Measurements from ENCODE around the gene TRDMT1.

Gene TRDMT1

DNA sequence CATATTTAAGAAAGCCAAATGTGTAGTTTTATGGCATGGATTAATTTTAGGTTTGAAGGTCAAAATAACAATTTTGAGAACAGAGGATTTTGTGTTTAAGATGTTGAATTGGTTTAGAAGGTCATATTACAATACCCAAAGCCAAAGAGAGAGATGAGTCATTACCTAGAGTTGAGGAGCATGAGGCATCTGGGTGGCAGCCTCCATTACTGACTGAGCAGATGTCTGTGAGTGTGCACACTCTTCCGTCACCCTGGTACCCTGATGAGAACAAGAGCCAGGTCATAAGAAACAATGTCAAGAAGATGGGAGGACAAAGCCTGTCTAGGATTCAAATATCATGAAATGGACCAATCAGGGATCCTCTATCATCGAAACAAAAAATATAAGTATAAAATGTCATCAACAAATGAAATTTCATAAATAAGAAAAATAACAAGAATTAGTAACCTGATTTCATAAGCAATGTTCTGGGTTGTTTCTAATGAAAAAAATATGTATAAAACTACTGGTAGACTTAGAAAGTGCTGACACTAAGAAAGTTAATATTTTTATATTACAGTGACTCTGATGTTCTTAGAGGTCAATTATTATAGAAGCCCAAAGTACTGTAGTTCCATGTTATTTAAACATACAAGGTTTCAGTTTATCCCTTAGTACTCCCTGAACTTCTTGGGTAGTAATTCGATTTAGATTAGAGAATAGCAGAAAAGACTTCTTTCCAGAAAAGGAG is 91.8 kb downstream of the TRDMT1 start:
- no peaks in the 10 kb centered on the region for H3K9me3 ChIP-seq (ENCODE audit: control insufficient read depth, insufficient read depth, low read length)
- TF ChIP-seq, protein P1, sequence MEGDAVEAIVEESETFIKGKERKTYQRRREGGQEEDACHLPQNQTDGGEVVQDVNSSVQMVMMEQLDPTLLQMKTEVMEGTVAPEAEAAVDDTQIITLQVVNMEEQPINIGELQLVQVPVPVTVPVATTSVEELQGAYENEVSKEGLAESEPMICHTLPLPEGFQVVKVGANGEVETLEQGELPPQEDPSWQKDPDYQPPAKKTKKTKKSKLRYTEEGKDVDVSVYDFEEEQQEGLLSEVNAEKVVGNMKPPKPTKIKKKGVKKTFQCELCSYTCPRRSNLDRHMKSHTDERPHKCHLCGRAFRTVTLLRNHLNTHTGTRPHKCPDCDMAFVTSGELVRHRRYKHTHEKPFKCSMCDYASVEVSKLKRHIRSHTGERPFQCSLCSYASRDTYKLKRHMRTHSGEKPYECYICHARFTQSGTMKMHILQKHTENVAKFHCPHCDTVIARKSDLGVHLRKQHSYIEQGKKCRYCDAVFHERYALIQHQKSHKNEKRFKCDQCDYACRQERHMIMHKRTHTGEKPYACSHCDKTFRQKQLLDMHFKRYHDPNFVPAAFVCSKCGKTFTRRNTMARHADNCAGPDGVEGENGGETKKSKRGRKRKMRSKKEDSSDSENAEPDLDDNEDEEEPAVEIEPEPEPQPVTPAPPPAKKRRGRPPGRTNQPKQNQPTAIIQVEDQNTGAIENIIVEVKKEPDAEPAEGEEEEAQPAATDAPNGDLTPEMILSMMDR (IDR thresholded peaks at IDR 0.05; ENCODE audit: low read depth, low read length, poor library complexity, severe bottlenecking) = no peak
- TF ChIP-seq EZH2phosphoT487 (IDR thresholded peaks at IDR 0.05; ENCODE audit: borderline replicate concordance, low read length) = no peak
- no peaks in the 10 kb centered on the region for H3K79me2 ChIP-seq (ENCODE audit: control insufficient read depth, low read length)
- no peak overlapping the region for H3K4me2 ChIP-seq (ENCODE audit: low read length)
- no peaks in the 10 kb centered on the region for H3K27me3 ChIP-seq (ENCODE audit: control insufficient read depth, low read length)
- H3K27ac ChIP-seq (ENCODE audit: low read depth, low read length) = no peak overlapping the region
- H3K36me3 ChIP-seq (ENCODE audit: control insufficient read depth, low read length) = no peaks in the 10 kb centered on the region
- H4K20me1 ChIP-seq (ENCODE audit: control insufficient read depth, insufficient read depth, low read depth, low read length) = no peaks in the 10 kb centered on the region
- no peaks in the 10 kb centered on the region for H3K9me2 ChIP-seq (replicated peaks; ENCODE audit: control insufficient read depth, low read length)
- H3K4me3 ChIP-seq (ENCODE audit: low read length) = no peak overlapping the region
- H3F3A ChIP-seq (ENCODE audit: control insufficient read depth, insufficient read depth) = no peaks in the 10 kb centered on the region
- H3K4me1 ChIP-seq (ENCODE audit: control insufficient read depth, low read length) = no peaks in the 10 kb centered on the region

DNA sequence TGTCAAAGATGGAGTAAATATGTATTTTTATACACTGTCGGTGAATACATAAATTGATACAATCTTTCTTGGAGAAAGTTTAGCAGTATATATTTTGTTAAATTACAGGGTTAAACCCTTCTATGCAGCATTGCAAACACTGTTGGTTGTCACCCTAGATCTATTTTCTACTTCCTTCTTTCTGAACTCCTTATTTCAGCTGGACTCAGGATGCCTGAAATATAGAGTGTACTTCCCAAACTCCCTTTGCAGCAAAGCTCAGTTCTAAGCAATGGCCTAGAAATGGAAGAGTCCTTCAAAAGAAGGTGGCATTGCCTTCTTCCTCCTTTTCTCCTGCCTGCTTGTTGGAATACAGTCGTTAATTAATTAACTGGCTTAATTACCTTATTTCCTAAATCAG is 92.4 kb downstream of the TRDMT1 start:
- no peak overlapping the region for H3K27ac ChIP-seq (ENCODE audit: low read depth, low read length)
- TF ChIP-seq, protein P1 (IDR thresholded peaks at IDR 0.05; ENCODE audit: low read depth, low read length, poor library complexity, severe bottlenecking) = no peak
- no peaks in the 10 kb centered on the region for H3K9me2 ChIP-seq (replicated peaks; ENCODE audit: control insufficient read depth, low read length)
- no peaks in the 10 kb centered on the region for H3K9me3 ChIP-seq (ENCODE audit: control insufficient read depth, insufficient read depth, low read length)
- H3K4me1 ChIP-seq (ENCODE audit: control insufficient read depth, low read length) = no peaks in the 10 kb centered on the region
- no peaks in the 10 kb centered on the region for H4K20me1 ChIP-seq (ENCODE audit: control insufficient read depth, insufficient read depth, low read depth, low read length)
- H3K36me3 ChIP-seq (ENCODE audit: control insufficient read depth, low read length) = no peaks in the 10 kb centered on the region
- no peak overlapping the region for H3K4me2 ChIP-seq (ENCODE audit: low read length)
- no peaks in the 10 kb centered on the region for H3F3A ChIP-seq (ENCODE audit: control insufficient read depth, insufficient read depth)
- H3K4me3 ChIP-seq (ENCODE audit: low read length) = no peak overlapping the region
- no peaks in the 10 kb centered on the region for H3K79me2 ChIP-seq (ENCODE audit: control insufficient read depth, low read length)
- H3K27me3 ChIP-seq (ENCODE audit: control insufficient read depth, low read length) = no peaks in the 10 kb centered on the region

DNA sequence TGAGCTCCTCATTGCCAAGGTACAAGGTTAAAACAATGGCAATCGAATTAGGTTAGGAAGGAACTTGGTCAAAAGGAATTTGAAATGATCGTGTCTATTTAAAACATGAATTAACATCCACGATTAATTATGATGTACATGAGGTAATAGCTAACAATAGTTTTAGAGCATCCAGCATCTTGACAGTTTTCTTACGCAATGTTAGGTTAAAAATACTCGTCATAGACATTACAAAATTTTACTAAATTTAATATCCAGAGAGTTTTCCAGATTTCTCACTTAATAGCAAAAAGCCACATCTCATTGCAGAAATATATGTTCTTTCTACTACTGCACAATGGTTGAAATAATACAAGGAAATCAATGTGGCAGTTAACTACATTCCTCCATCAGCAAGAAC is 94.5 kb downstream of the TRDMT1 start:
- Histone ChIP-seq H3K27ac (ENCODE audit: low read depth, low read length) (no peak overlapping the region), H4K20me1 (ENCODE audit: control insufficient read depth, insufficient read depth, low read depth, low read length) (no peaks in the 10 kb centered on the region), H3K27me3 (ENCODE audit: control insufficient read depth, low read length) (no peaks in the 10 kb centered on the region), H3K36me3 (ENCODE audit: control insufficient read depth, low read length) (no peaks in the 10 kb centered on the region), H3F3A (ENCODE audit: control insufficient read depth, insufficient read depth) (no peaks in the 10 kb centered on the region), H3K79me2 (ENCODE audit: control insufficient read depth, low read length) (no peaks in the 10 kb centered on the region), H3K4me3 (ENCODE audit: low read length) (no peak overlapping the region), H3K4me1 (ENCODE audit: control insufficient read depth, low read length) (no peaks in the 10 kb centered on the region), H3K9me3 (ENCODE audit: control insufficient read depth, insufficient read depth, low read length) (no peaks in the 10 kb centered on the region), H3K9me2 (replicated peaks; ENCODE audit: control insufficient read depth, low read length) (no peaks in the 10 kb centered on the region), H3K4me2 (ENCODE audit: low read length) (no peak overlapping the region)
- TF ChIP-seq EZH2phosphoT487 (IDR thresholded peaks at IDR 0.05; ENCODE audit: borderline replicate concordance, low read length) = no peak
- TF ChIP-seq, protein P1 (IDR thresholded peaks at IDR 0.05; ENCODE audit: low read depth, low read length, poor library complexity, severe bottlenecking) = no peak

Measured in DOHH2 (cell line).